Brain microvascular endothelial cell (primary cell): ENCODE measurements around the gene FABP3.

Source experiments
- DNase-seq: peaks from one replicate; pipeline ENCODE4 v3.0.0-alpha.2; 2020
- H3K27ac ChIP-seq: fragments of 250-450 bp; sonication (Bioruptor Pico); 2 replicates; pipeline ENCODE4 v1.5.1; 2020; ENCODE audit warnings: mild to moderate bottlenecking, moderate library complexity
- H3K27me3 ChIP-seq: fragments of 250-450 bp; sonication (Bioruptor Pico); replicated peaks from 2 replicates; pipeline ENCODE4 v1.5.1; 2020; ENCODE audit warnings: mild to moderate bottlenecking
- H3K36me3 ChIP-seq: fragments of 250-450 bp; sonication (Bioruptor Pico); replicated peaks from 2 replicates; pipeline ENCODE4 v1.5.1; 2020; ENCODE audit warnings: mild to moderate bottlenecking
- H3K4me3 ChIP-seq: 2 replicates; pipeline ENCODE4 v1.5.1; 2011; ENCODE audit warnings: low read depth, mild to moderate bottlenecking, control low read depth, low read length, moderate library complexity
- CTCF ChIP-seq: IDR thresholded peaks from 2 replicates; pipeline ENCODE4 v1.5.1; 2011; ENCODE audit warnings: low read depth, mild to moderate bottlenecking, moderate library complexity, low read length, control low read depth, inconsistent platforms; ENCODE audit errors: missing control alignments
- in situ Hi-C: cut with HindIII; loops from 2 replicates; pipeline ENCODE4 v1.10.0; 2017; ENCODE audit warnings: low sequenced_read_pairs, low pct_ligation_motif_present

The FABP3 gene

DNA sequence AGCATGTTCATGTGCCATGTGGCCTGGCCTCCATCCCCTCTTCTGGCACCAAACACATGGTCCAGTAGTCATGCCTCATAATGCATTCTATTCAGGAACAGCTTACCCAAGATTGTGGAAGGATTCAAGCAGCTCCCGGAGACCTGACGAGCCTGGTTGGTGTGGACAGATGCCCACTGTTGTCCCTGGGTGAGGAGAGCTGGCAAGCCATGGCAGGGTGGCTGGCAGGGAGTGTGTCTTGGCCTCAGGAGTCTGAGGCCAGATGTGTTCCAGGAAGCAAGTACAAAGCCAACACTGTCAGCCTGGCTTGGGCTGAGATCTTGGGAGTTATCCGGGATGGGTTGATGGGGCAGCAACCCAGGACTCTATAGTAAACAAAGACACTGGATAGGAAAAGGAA is 7.3 kb upstream of the FABP3 start:
- no peaks in the 10 kb centered on the region for H3K36me3 ChIP-seq
- no peaks in the 10 kb centered on the region for H3K27me3 ChIP-seq
- no peak overlapping the region for H3K27ac ChIP-seq
- in situ Hi-C loops = no loop called here
- no peak for DNase-seq
- TF ChIP-seq CTCF = no peak
- H3K4me3 ChIP-seq = no peak overlapping the region

DNA sequence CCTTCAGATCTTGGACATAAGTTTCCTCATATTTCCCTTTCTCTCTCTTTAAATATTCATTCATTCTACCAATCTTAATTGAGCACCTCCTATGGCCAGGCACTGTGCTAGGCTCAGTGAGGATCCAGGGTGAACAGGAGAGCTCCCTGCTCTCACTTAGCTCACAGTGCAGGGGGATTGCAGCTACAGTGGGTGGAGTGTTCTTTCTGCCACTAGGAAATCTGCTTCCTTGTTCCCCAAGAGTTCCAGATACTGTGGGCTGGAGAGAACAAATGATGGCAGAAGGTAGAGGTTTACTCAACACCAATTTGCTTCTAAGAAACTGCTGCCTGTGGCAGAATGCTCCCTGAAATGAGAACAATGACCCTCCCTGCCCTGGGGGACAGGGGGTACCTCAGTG is 5.1 kb upstream of the FABP3 start:
- Histone ChIP-seq H3K4me3 (no peak overlapping the region), H3K36me3 (no peaks in the 10 kb centered on the region), H3K27me3 (no peaks in the 10 kb centered on the region), H3K27ac (no peak overlapping the region)
- DNase-seq = no peak
- in situ Hi-C loops = no loop called here
- no peak for TF ChIP-seq CTCF

GRCh38 chr1:31377364-31377863 is 4.5 kb upstream of the FABP3 start:
- Histone ChIP-seq H3K4me3 (no peak overlapping the region), H3K27me3 (no peaks in the 10 kb centered on the region), H3K27ac (no peak overlapping the region), H3K36me3 (no peaks in the 10 kb centered on the region)
- no peak for DNase-seq
- in situ Hi-C loops = no loop called here
- TF ChIP-seq CTCF = no peak

- DNase-seq = peak; percentile 97
- no peak for TF ChIP-seq CTCF
- Histone ChIP-seq H3K27me3 (no peaks in the 10 kb centered on the region), H3K4me3 (no peak overlapping the region), H3K36me3 (no peaks in the 10 kb centered on the region), H3K27ac (no peak overlapping the region)
- in situ Hi-C loops = no loop called here
Observed at GRCh38 chr1:31376375-31377134, 3.7 kb upstream of the FABP3 start.

GRCh38 chr1:31374511-31375196 is 1.8 kb upstream of the FABP3 start:
- no peaks in the 10 kb centered on the region for H3K27me3 ChIP-seq
- in situ Hi-C loops = no loop called here
- no peak for DNase-seq
- no peak overlapping the region for H3K27ac ChIP-seq
- no peaks in the 10 kb centered on the region for H3K36me3 ChIP-seq
- no peak for TF ChIP-seq CTCF
- H3K4me3 ChIP-seq = no peak overlapping the region
